Naive thymus-derived CD4-positive, alpha-beta T cell (primary cell): ENCODE data around the gene BACE2. TPM values are rescaled to one million over a fixed set of nuclear protein-coding genes. Genes with fewer than 3 reads are reported as not detected.
"Not testable (repeated sequence)": the region's sequence is repeated elsewhere in the genome, so short reads cannot be mapped to it uniquely, and the experiment has no call there.

Experiments used
- ATAC-seq: fragments of 150-1000 bp; cut with Tn5 transposase; 2 replicates; pipeline ENCODE4 v1.10.0; 2021; ENCODE audit warnings: mild to moderate bottlenecking, moderate library complexity
- CTCF ChIA-PET: fragments of 350-600 bp; sonication (Branson Sonifier 250); formaldehyde crosslinking; loops from one replicate; lab custom pipeline; 2021; ENCODE audit warnings: antibody characterized with exemption; lab: Charles Lee
- POLR2A ChIA-PET: fragments of 350-600 bp; sonication (Branson Sonifier 250); formaldehyde crosslinking; loops from one replicate; lab custom pipeline; 2021; ENCODE audit warnings: antibody characterized with exemption, inconsistent platforms; lab: Charles Lee
- DNase-seq, 9 donors: peaks; one replicate each; pipeline versions ENCODE4 v3.0.0 to v3.0.0-alpha.2; 2020 to 2022; ENCODE audit warnings: mixed read lengths in 1 of 9
- H3K27ac ChIP-seq: one replicate; pipeline ENCODE4 v1.7.0; 2013; ENCODE audit warnings: mild to moderate bottlenecking, low read depth, low read length, moderate library complexity
- H3K27me3 ChIP-seq, 2 donors: one replicate each; pipeline ENCODE4 v1.7.0; 2013; ENCODE audit warnings: low read length in 2 of 2, mild to moderate bottlenecking in 2 of 2, moderate library complexity in 2 of 2; ENCODE audit not compliant: control insufficient read depth in 2 of 2, insufficient read depth in 2 of 2
- H3K36me3 ChIP-seq, 3 experiments: 1 replicate in 2 of 3; 2 replicates in 1 of 3; pipeline ENCODE4 v1.7.0; 2013; ENCODE audit warnings: low read length in 3 of 3, mild to moderate bottlenecking in 3 of 3, moderate library complexity in 1 of 3; ENCODE audit not compliant: insufficient read depth in 3 of 3, control insufficient read depth in 2 of 3
- H3K4me1 ChIP-seq, 2 donors: one replicate each; pipeline ENCODE4 v1.7.0; 2013; ENCODE audit warnings: low read length in 2 of 2, mild to moderate bottlenecking in 2 of 2, moderate library complexity in 1 of 2; ENCODE audit not compliant: control insufficient read depth in 2 of 2, insufficient read depth in 2 of 2
- H3K4me3 ChIP-seq: 2 replicates; pipeline ENCODE4 v1.7.0; 2013; ENCODE audit warnings: mild to moderate bottlenecking, low read length
- H3K9me3 ChIP-seq, 3 experiments: 1 replicate in 2 of 3; 2 replicates in 1 of 3; pipeline ENCODE4 v1.7.0; 2013; ENCODE audit warnings: low read length in 3 of 3; ENCODE audit not compliant: control insufficient read depth in 2 of 3
- H3K27ac Mint-ChIP-seq, 9 donors: one replicate each; pipeline ENCODE4 v1.8.0; 2020 to 2022; ENCODE audit warnings: mixed read lengths in 9 of 9, mild to moderate bottlenecking in 8 of 9, moderate library complexity in 5 of 9, inconsistent platforms in 2 of 9
- H3K27me3 Mint-ChIP-seq, 5 donors: one replicate each; pipeline ENCODE4 v1.8.0; 2021 to 2022; ENCODE audit warnings: mixed read lengths in 5 of 5, mild to moderate bottlenecking in 1 of 5
- H3K36me3 Mint-ChIP-seq, 5 donors: one replicate each; pipeline ENCODE4 v1.8.0; 2020 to 2022; ENCODE audit warnings: mixed read lengths in 5 of 5, mild to moderate bottlenecking in 3 of 5, inconsistent platforms in 1 of 5
- H3K4me1 Mint-ChIP-seq, 7 donors: one replicate each; pipeline ENCODE4 v1.8.0; 2020 to 2022; ENCODE audit warnings: mixed read lengths in 7 of 7, mild to moderate bottlenecking in 3 of 7, inconsistent platforms in 1 of 7
- H3K4me3 Mint-ChIP-seq, 10 donors: one replicate each; pipeline ENCODE4 v1.8.0; 2020 to 2022; ENCODE audit warnings: mild to moderate bottlenecking in 10 of 10, mixed read lengths in 10 of 10, moderate library complexity in 6 of 10, inconsistent platforms in 2 of 10
- H3K9me3 Mint-ChIP-seq, 11 donors: one replicate each; pipeline ENCODE4 v1.8.0; 2020 to 2022; ENCODE audit warnings: mixed read lengths in 11 of 11, mild to moderate bottlenecking in 4 of 11, inconsistent platforms in 1 of 11, moderate library complexity in 1 of 11
- intact Hi-C, 2 donors: fragments of 100-400 bp; cut with micrococcal nuclease; formaldehyde crosslinking; loops; one replicate each; pipeline ENCODE4 v1.15.1; 2023
- polyA plus RNA-seq, 2 donors: library from polyadenylated mRNA; unstranded; fragments of 300-500 nt; fragmentation: Illumina TruSeq; gene quantifications; one replicate each; pipeline ENCODE4 v1.2.3, GENCODE V29; 2021
- total RNA-seq, 6 experiments: library from RNA in 5 of 6; stranded (reverse) in 5 of 6; gene quantifications; 1 replicate in 5 of 6; 2 replicates in 1 of 6; pipeline ENCODE4 v1.2.3 and lab custom pipeline; 2021 to 2026

BACE2 gene
- total and polyA plus RNA-seq, 7 experiments from 2014 or later = 0.03 to 3.6 (median 1.1) TPM; not detected in 1

- no peak for ATAC-seq
- peaks cover 0 to 3% (median 0%) of the 10 kb centered on the region in 7 donors for H3K4me1 Mint-ChIP-seq
- H3K27me3 Mint-ChIP-seq = peaks cover 0 to 16% (median 12%) of the 10 kb centered on the region in 5 donors
- Histone ChIP-seq H3K4me3 (no peak overlapping the region), H3K27ac (no peak overlapping the region), H3K36me3 (no peaks in the 10 kb centered on the region), H3K27me3 (no peaks in the 10 kb centered on the region), H3K9me3 (no peaks in the 10 kb centered on the region), H3K4me1 (no peaks in the 10 kb centered on the region)
- H3K27ac Mint-ChIP-seq = no peak overlapping the region
- POLR2A ChIA-PET = no interaction called here
- no peaks in the 10 kb centered on the region for H3K36me3 Mint-ChIP-seq
- CTCF ChIA-PET = no interaction called here
- no peak for DNase-seq
- H3K9me3 Mint-ChIP-seq = no peaks in the 10 kb centered on the region
- intact Hi-C loops = no loop called here
- H3K4me3 Mint-ChIP-seq = no peak overlapping the region
Observed at GRCh38 chr21:41197582-41197981, 29.6 kb downstream of the BACE2 start.

DNA sequence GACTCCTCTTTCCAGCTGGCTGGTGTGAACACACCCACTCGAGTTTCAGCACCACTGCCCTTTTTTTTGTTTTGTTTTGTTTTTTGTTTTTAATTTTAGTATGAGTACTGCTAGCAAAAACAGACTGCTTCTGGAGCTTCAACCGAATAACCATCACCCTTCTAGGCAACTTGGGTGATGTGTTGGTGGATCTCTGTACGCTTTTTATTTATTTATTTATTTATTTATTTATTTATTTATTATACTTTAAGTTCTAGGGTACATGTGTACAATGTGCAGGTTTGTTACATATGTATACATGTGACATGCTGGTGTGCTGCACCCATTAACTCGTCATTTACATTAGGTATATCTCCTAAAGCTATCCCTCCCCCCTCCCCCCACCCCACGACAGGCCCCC, 30.7 kb downstream of the BACE2 start:
- H3K4me1 Mint-ChIP-seq, H3K36me3 Mint-ChIP-seq, H3K9me3 Mint-ChIP-seq, H3K4me3 Mint-ChIP-seq, H3K4me1 ChIP-seq, DNase-seq, POLR2A ChIA-PET, H3K27ac ChIP-seq, CTCF ChIA-PET, H3K9me3 ChIP-seq, H3K4me3 ChIP-seq, H3K27ac Mint-ChIP-seq, intact Hi-C loops, H3K27me3 ChIP-seq, ATAC-seq, H3K36me3 ChIP-seq: not testable (repeated sequence)
- peaks cover 0 to 25% (median 20%) of the 10 kb centered on the region in 5 donors for H3K27me3 Mint-ChIP-seq

GRCh38 chr21:41199123-41199522, 31.2 kb downstream of the BACE2 start:
- no peaks in the 10 kb centered on the region for H3K36me3 ChIP-seq
- Mint-ChIP-seq H3K27me3 (peaks cover 0 to 27% (median 21%) of the 10 kb centered on the region in 5 donors), H3K4me1 (peaks cover 0 to 3% (median 0%) of the 10 kb centered on the region in 7 donors), H3K27ac (no peak overlapping the region), H3K36me3 (no peaks in the 10 kb centered on the region), H3K9me3 (no peaks in the 10 kb centered on the region), H3K4me3 (no peak overlapping the region)
- no peaks in the 10 kb centered on the region for H3K9me3 ChIP-seq
- H3K4me3 ChIP-seq = no peak overlapping the region
- CTCF ChIA-PET = no interaction called here
- intact Hi-C loops = no loop called here
- DNase-seq = no peak
- no peak overlapping the region for H3K27ac ChIP-seq
- H3K4me1 ChIP-seq = no peaks in the 10 kb centered on the region
- POLR2A ChIA-PET = no interaction called here
- no peak for ATAC-seq
- no peaks in the 10 kb centered on the region for H3K27me3 ChIP-seq

- Mint-ChIP-seq H3K9me3 (no peaks in the 10 kb centered on the region), H3K36me3 (no peaks in the 10 kb centered on the region), H3K27me3 (peaks cover 0 to 27% (median 21%) of the 10 kb centered on the region in 5 donors), H3K4me3 (no peak overlapping the region), H3K27ac (no peak overlapping the region), H3K4me1 (peaks cover 0 to 3% (median 0%) of the 10 kb centered on the region in 7 donors)
- Histone ChIP-seq H3K4me1 (no peaks in the 10 kb centered on the region), H3K27me3 (no peaks in the 10 kb centered on the region), H3K27ac (no peak overlapping the region), H3K9me3 (no peaks in the 10 kb centered on the region), H3K36me3 (no peaks in the 10 kb centered on the region), H3K4me3 (no peak overlapping the region)
- intact Hi-C loops = no loop called here
- ChIA-PET POLR2A (no interaction called here), CTCF (no interaction called here)
- DNase-seq (no peak), ATAC-seq (no peak)
Observed at GRCh38 chr21:41199588-41199987, 31.6 kb downstream of the BACE2 start.

DNA sequence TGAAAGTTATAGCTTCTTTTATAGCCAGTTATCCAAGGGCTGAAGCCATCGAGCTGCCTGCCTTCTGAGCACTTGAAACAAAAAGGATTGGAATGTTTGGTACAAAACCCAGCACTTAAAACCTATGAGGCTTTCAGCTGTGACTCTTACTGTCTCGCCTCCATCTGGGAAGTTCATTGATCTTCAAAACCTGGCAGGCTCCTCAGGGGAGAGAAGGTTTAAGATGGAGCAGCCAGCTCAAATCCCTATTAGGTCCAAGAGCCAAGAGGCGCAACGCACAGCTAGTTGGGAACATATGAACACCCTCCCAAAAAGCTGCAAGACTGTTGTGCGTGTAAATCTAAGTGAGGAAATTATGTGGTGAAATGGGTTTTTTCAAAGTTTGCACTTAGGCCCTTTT, 33.4 kb downstream of the BACE2 start:
- no peak for DNase-seq
- no peak for ATAC-seq
- Mint-ChIP-seq H3K4me1 (no peaks in the 10 kb centered on the region), H3K27me3 (peaks cover 0 to 25% (median 16%) of the 10 kb centered on the region in 5 donors), H3K36me3 (no peaks in the 10 kb centered on the region), H3K27ac (no peak overlapping the region), H3K9me3 (peaks cover 0 to under 1% (median 0%) of the 10 kb centered on the region in 11 donors), H3K4me3 (no peak overlapping the region)
- intact Hi-C loops = no loop called here
- no peaks in the 10 kb centered on the region for H3K9me3 ChIP-seq
- no peak overlapping the region for H3K27ac ChIP-seq
- H3K4me1 ChIP-seq = no peaks in the 10 kb centered on the region
- ChIA-PET CTCF (no interaction called here), POLR2A (no interaction called here)
- H3K36me3 ChIP-seq = no peaks in the 10 kb centered on the region
- H3K27me3 ChIP-seq = no peaks in the 10 kb centered on the region
- H3K4me3 ChIP-seq = no peak overlapping the region

DNA sequence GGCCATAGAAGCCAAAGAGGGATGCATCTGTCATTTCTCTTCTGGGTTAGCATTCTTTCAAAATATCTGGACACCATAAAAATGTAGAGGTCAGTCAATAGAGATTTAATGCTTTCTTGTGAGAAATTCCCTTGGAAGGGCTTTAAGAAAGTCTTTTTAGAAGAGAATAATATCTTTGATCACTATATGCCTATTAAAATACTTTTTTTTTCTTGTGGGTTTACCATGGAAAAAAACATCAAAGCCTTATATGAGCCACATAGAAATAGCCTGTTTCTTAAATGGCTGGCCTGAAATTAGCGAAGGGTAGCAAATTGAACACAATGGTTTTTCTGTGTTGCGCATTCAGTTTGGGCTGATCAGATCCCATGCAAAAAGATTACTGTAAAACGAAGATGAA, 36.8 kb downstream of the BACE2 start:
- POLR2A ChIA-PET = no interaction called here
- CTCF ChIA-PET = no interaction called here
- H3K27me3 ChIP-seq = no peaks in the 10 kb centered on the region
- Mint-ChIP-seq H3K9me3 (peaks cover 0 to 1% (median 0%) of the 10 kb centered on the region in 11 donors), H3K4me3 (no peak overlapping the region), H3K4me1 (peaks cover 0 to 9% (median 0%) of the 10 kb centered on the region in 7 donors), H3K27ac (no peak overlapping the region), H3K36me3 (no peaks in the 10 kb centered on the region), H3K27me3 (peaks cover 0 to 31% (median 16%) of the 10 kb centered on the region in 5 donors)
- ATAC-seq = no peak
- no peak overlapping the region for H3K4me3 ChIP-seq
- H3K36me3 ChIP-seq = no peaks in the 10 kb centered on the region
- no peak for DNase-seq
- no peaks in the 10 kb centered on the region for H3K9me3 ChIP-seq
- H3K4me1 ChIP-seq = no peaks in the 10 kb centered on the region
- H3K27ac ChIP-seq = no peak overlapping the region
- intact Hi-C loops = no loop called here
